ENCODE data around the gene SEMA3B.

DNA sequence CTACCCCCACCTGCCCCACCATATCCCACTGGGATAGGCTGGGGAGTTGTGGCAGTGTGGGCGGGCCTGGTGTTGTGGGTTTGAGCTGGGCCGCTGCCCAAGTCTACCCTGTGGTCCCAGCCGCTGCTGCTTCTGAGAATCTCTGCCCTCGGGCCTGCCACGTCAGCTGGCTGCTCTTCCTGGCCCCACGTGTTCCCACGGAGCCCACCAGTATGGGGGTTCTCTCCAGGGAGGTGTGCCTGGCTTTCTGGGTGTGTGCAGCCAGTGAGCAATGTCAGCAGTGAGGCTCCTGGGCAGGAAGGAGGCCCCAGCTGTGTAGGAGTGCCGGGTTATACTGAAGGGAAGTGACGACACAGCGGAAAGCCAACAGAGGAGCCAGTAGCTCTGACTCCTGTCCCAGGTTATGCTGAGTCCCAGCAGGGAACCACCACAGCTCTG, 22.4 kb upstream of the SEMA3B start:
- no peak for TF ChIP-seq ESRRA (IDR thresholded peaks at IDR 0.05; ENCODE audit: borderline replicate concordance, low read depth)
- no peak for TF ChIP-seq HMG20B (CRISPR knock-in tag; IDR thresholded peaks at IDR 0.05)
- no peak for TF ChIP-seq FOXM1 (IDR thresholded peaks at IDR 0.05; ENCODE audit: low read depth)
- no peak for TF ChIP-seq FOXM1 (CRISPR knock-in tag; IDR thresholded peaks at IDR 0.05; ENCODE audit: low read depth)
- TF ChIP-seq, protein P1, sequence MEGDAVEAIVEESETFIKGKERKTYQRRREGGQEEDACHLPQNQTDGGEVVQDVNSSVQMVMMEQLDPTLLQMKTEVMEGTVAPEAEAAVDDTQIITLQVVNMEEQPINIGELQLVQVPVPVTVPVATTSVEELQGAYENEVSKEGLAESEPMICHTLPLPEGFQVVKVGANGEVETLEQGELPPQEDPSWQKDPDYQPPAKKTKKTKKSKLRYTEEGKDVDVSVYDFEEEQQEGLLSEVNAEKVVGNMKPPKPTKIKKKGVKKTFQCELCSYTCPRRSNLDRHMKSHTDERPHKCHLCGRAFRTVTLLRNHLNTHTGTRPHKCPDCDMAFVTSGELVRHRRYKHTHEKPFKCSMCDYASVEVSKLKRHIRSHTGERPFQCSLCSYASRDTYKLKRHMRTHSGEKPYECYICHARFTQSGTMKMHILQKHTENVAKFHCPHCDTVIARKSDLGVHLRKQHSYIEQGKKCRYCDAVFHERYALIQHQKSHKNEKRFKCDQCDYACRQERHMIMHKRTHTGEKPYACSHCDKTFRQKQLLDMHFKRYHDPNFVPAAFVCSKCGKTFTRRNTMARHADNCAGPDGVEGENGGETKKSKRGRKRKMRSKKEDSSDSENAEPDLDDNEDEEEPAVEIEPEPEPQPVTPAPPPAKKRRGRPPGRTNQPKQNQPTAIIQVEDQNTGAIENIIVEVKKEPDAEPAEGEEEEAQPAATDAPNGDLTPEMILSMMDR (IDR thresholded peaks at IDR 0.05 in 2 of 3, conservative IDR thresholded peaks at IDR 0.05 in 1 of 3; ENCODE audit: insufficient read depth in 2 of 3, low read depth in 1 of 3, low read length in 3 of 3) = peak in 1 of 3 experiments; percentile 14; a peak in 1 of 6 replicates
- no peak for TF ChIP-seq SMC3 (conservative IDR thresholded peaks at IDR 0.05; ENCODE audit: insufficient read depth, low read depth, low read length)
- no peak for TF ChIP-seq HOXB6 (CRISPR knock-in tag; IDR thresholded peaks at IDR 0.05; ENCODE audit: borderline replicate concordance)
- TF ChIP-seq JUND (IDR thresholded peaks at IDR 0.05; ENCODE audit: borderline replicate concordance, low read depth, low read length) = 0 out of 2 replicates have a peak, but pooled peaks have one; percentile 34
- TF ChIP-seq JUND (tag; IDR thresholded peaks at IDR 0.05; ENCODE audit: borderline replicate concordance, low read depth, low read length) = no peak
- no peak for TF ChIP-seq TGIF2 (CRISPR knock-in tag; IDR thresholded peaks at IDR 0.05)
- TF ChIP-seq HDAC6 (IDR thresholded peaks at IDR 0.05; ENCODE audit: low read depth, low read length) = no peak
- TF ChIP-seq U2AF2 (optimal IDR thresholded peaks at IDR 0.05; ENCODE audit: low read depth, low read length) = no peak
- TF ChIP-seq, protein P2, sequence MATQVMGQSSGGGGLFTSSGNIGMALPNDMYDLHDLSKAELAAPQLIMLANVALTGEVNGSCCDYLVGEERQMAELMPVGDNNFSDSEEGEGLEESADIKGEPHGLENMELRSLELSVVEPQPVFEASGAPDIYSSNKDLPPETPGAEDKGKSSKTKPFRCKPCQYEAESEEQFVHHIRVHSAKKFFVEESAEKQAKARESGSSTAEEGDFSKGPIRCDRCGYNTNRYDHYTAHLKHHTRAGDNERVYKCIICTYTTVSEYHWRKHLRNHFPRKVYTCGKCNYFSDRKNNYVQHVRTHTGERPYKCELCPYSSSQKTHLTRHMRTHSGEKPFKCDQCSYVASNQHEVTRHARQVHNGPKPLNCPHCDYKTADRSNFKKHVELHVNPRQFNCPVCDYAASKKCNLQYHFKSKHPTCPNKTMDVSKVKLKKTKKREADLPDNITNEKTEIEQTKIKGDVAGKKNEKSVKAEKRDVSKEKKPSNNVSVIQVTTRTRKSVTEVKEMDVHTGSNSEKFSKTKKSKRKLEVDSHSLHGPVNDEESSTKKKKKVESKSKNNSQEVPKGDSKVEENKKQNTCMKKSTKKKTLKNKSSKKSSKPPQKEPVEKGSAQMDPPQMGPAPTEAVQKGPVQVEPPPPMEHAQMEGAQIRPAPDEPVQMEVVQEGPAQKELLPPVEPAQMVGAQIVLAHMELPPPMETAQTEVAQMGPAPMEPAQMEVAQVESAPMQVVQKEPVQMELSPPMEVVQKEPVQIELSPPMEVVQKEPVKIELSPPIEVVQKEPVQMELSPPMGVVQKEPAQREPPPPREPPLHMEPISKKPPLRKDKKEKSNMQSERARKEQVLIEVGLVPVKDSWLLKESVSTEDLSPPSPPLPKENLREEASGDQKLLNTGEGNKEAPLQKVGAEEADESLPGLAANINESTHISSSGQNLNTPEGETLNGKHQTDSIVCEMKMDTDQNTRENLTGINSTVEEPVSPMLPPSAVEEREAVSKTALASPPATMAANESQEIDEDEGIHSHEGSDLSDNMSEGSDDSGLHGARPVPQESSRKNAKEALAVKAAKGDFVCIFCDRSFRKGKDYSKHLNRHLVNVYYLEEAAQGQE (IDR thresholded peaks at IDR 0.05; ENCODE audit: borderline replicate concordance) = no peak
- TF ChIP-seq, protein P2 (CRISPR knock-in tag; IDR thresholded peaks at IDR 0.05; ENCODE audit: low read depth) = no peak
